HepG2 (cell line): Measurements from ENCODE around the gene SLC16A3. TPM values are rescaled to one million over a fixed set of nuclear protein-coding genes. Genes with fewer than 3 reads are reported as not detected.

Experiments
- ATAC-seq: fragments of 200-7000 bp; cut with Tn5 transposase; 3 replicates; pipeline ENCODE4 v1.9.1; 2020; ENCODE audit warnings: mild to moderate bottlenecking, moderate library complexity
- BruUV-seq: library from RNA; stranded (reverse); fragments of 400-500 nt; replicated peaks from 2 replicates; lab custom pipeline; 2021; lab: Mats Ljungman, UMichigan
- CTCF ChIA-PET: fragments of 300-600 bp; formaldehyde crosslinking; extraction: SDS; loops from one replicate; lab custom pipeline; 2021; ENCODE audit warnings: low total read pairs, inconsistent platforms, low intra/inter-chr PET ratio; lab: Yijun Ruan, JAX
- POLR2A ChIA-PET: fragments of 350-600 bp; sonication (Branson Sonifier 250); formaldehyde crosslinking; loops from one replicate; lab custom pipeline; 2020; ENCODE audit warnings: antibody characterized with exemption, inconsistent platforms; lab: Yijun Ruan, JAX
- DNase-seq: peaks from one replicate; pipeline ENCODE4 v3.0.0-alpha.2; 2015; ENCODE audit warnings: low spot score
- FAIRE-seq: peaks from 3 replicates; lab custom pipeline; 2011; peaks lifted over from hg19 to GRCh38; lab: Jason Lieb, UNC
- H2AFZ ChIP-seq: one replicate; pipeline ENCODE4 v1.6.1; 2011; ENCODE audit warnings: low read length, inconsistent platforms
- H3K27ac ChIP-seq: fragments of 300-600 bp; 3 replicates; pipeline ENCODE4 v1.8.0; 2011; ENCODE audit warnings: mixed run types, mild to moderate bottlenecking, mixed read lengths, low read length, inconsistent platforms; ENCODE audit not compliant: insufficient read depth; ENCODE audit errors: extremely low read length
- H3K27me3 ChIP-seq, 2 experiments: fragments of 200-600 bp in 1 of 2; 2 replicates in 1 of 2; 3 replicates in 1 of 2; pipeline versions ENCODE4 v1.6.0 to v1.8.0; 2011; ENCODE audit warnings: low read length in 2 of 2, mild to moderate bottlenecking in 2 of 2, moderate library complexity in 2 of 2, inconsistent platforms in 1 of 2; ENCODE audit not compliant: insufficient read depth in 2 of 2, control insufficient read depth in 1 of 2
- H3K36me3 ChIP-seq, 2 experiments: fragments of 200-600 bp in 1 of 2; replicated peaks in 1 of 2; 2 replicates in 1 of 2; 3 replicates in 1 of 2; pipeline versions ENCODE4 v1.5.1 to v1.8.0; 2011; ENCODE audit warnings: low read length in 2 of 2, inconsistent platforms in 1 of 2; ENCODE audit not compliant: insufficient read depth in 2 of 2, control insufficient read depth in 1 of 2
- H3K4me1 ChIP-seq: 2 replicates; pipeline ENCODE4 v1.5.1; 2012; ENCODE audit warnings: low read length, inconsistent platforms; ENCODE audit not compliant: insufficient read depth
- H3K4me2 ChIP-seq: 2 replicates; pipeline ENCODE4 v1.6.0; 2011; ENCODE audit warnings: low read depth, low read length, inconsistent platforms
- H3K4me3 ChIP-seq, 3 experiments: fragments of 200-600 bp in 1 of 3; sonication (generic), shearing (Covaris generic) in 1 of 3; replicated peaks in 1 of 3; 2 replicates each; pipeline ENCODE4 v1.5.1; 2011 to 2016; ENCODE audit warnings: low read length in 3 of 3, inconsistent platforms in 2 of 3, low read depth in 2 of 3, mild to moderate bottlenecking in 2 of 3, control low read depth in 1 of 3, mixed read lengths in 1 of 3; ENCODE audit not compliant: insufficient read depth in 1 of 3
- H3K79me2 ChIP-seq: one replicate; pipeline ENCODE4 v1.6.1; 2011; ENCODE audit warnings: low read length, inconsistent platforms; ENCODE audit not compliant: insufficient read depth
- H3K9ac ChIP-seq: 2 replicates; pipeline ENCODE4 v1.6.0; 2011; ENCODE audit warnings: mild to moderate bottlenecking, low read depth, low read length, inconsistent platforms; ENCODE audit not compliant: insufficient read depth
- H3K9me3 ChIP-seq: 2 replicates; pipeline ENCODE4 v1.5.1; 2012; ENCODE audit warnings: mild to moderate bottlenecking, low read length
- H4K20me1 ChIP-seq: 2 replicates; pipeline ENCODE4 v1.6.0; 2011; ENCODE audit warnings: inconsistent platforms, mild to moderate bottlenecking, low read length, moderate library complexity; ENCODE audit not compliant: insufficient read depth
- AFF4 ChIP-seq: sonication (generic); formaldehyde crosslinking; IDR thresholded peaks from 2 replicates; pipeline ENCODE4 v1.4.0; 2020; ENCODE audit warnings: missing genetic modification reagents
- AGO1 ChIP-seq: fragments of 200-400 bp; formaldehyde crosslinking; IDR thresholded peaks from 2 replicates; pipeline ENCODE4 v1.6.1; 2017; ENCODE audit warnings: mild to moderate bottlenecking, low read depth, low read length, moderate library complexity; ENCODE audit not compliant: poor library complexity, severe bottlenecking
- CBFB ChIP-seq: sonication (generic); formaldehyde crosslinking; IDR thresholded peaks from 2 replicates; pipeline ENCODE4 v1.4.0; 2020; ENCODE audit warnings: missing genetic modification reagents
- GZF1 ChIP-seq: sonication (generic); formaldehyde crosslinking; IDR thresholded peaks from 2 replicates; pipeline ENCODE4 v1.5.1; 2020; ENCODE audit warnings: mild to moderate bottlenecking, missing genetic modification reagents
- IRX3 ChIP-seq: sonication (generic); formaldehyde crosslinking; IDR thresholded peaks from 2 replicates; pipeline ENCODE4 v1.8.1; 2023; ENCODE audit warnings: mild to moderate bottlenecking, low read depth, missing genetic modification reagents, borderline replicate concordance
- KDM5B ChIP-seq: sonication (generic); formaldehyde crosslinking; IDR thresholded peaks from 2 replicates; pipeline ENCODE4 v1.4.0; 2020; ENCODE audit warnings: missing genetic modification reagents, mild to moderate bottlenecking, borderline replicate concordance
- KMT2B ChIP-seq: IDR thresholded peaks from 2 replicates; pipeline ENCODE4 v1.6.1; 2016; ENCODE audit warnings: missing genetic modification reagents, missing compliant biosample characterization
- PCBP1 ChIP-seq: fragments of 200-400 bp; formaldehyde crosslinking; IDR thresholded peaks from 2 replicates; pipeline ENCODE4 v1.6.1; 2017; ENCODE audit warnings: mild to moderate bottlenecking, low read depth, low read length, borderline replicate concordance
- POGK ChIP-seq: sonication (generic); formaldehyde crosslinking; conservative IDR thresholded peaks from 2 replicates; pipeline ENCODE4 v1.8.0; 2022; ENCODE audit warnings: mild to moderate bottlenecking, moderate library complexity, missing genetic modification reagents
- POLR2G ChIP-seq: fragments of 200-400 bp; formaldehyde crosslinking; IDR thresholded peaks from 2 replicates; pipeline ENCODE4 v1.6.1; 2018; ENCODE audit warnings: mild to moderate bottlenecking, low read depth, low read length, moderate library complexity
- STAG1 ChIP-seq: sonication (generic); formaldehyde crosslinking; IDR thresholded peaks from 2 replicates; pipeline ENCODE4 v1.4.0; 2020; ENCODE audit warnings: missing genetic modification reagents
- ZC3H13 ChIP-seq: sonication (generic); formaldehyde crosslinking; IDR thresholded peaks from 2 replicates; pipeline ENCODE4 v1.8.1; 2023; ENCODE audit warnings: mild to moderate bottlenecking, missing genetic modification reagents, moderate library complexity
- ZFP36 ChIP-seq: fragments of 150-350 bp; IDR thresholded peaks from 2 replicates; pipeline ENCODE4 v1.6.1; 2018; ENCODE audit warnings: borderline replicate concordance, low read length, low read depth; ENCODE audit not compliant: partially characterized antibody
- ZNF589 ChIP-seq: sonication (generic); formaldehyde crosslinking; conservative IDR thresholded peaks from 2 replicates; pipeline ENCODE4 v1.8.0; 2022; ENCODE audit warnings: mild to moderate bottlenecking, moderate library complexity, missing genetic modification reagents
- WGBS: methylation state at CpG from one replicate; pipeline ENCODE4 v1.1.6; 2017; ENCODE audit warnings: low lambda C conversion rate; 5-methylcytosine and 5-hydroxymethylcytosine counted together
- in situ Hi-C: cut with HindIII; loops from 2 replicates; pipeline ENCODE4 v1.10.0; 2017; ENCODE audit warnings: low pct_unique_long_range_greater_than_20kb; ENCODE audit not compliant: extremely low pct_ligation_motif_present
- intact Hi-C: fragments of 100-400 bp; cut with micrococcal nuclease; formaldehyde crosslinking; loops from one replicate; pipeline ENCODE4 v1.10.0; 2022; ENCODE audit not compliant: unreplicated experiment
- polyA plus RNA-seq, 8 experiments: library from polyadenylated mRNA; depleted of rRNA in 3 of 8; stranded (reverse) in 7 of 8; unstranded in 1 of 8; fragments of >200 nt; fragmentation: Illumina TruSeq in 4 of 8; extraction: Trizol in 4 of 8; gene quantifications; 2 replicates each; pipeline versions ENCODE4 v1.2.1 to v1.2.3, GENCODE V29; 2011 to 2016; ENCODE audit warnings: low read depth in 4 of 8, missing spikeins in 1 of 8, mixed read lengths in 1 of 8; ENCODE audit not compliant: insufficient read depth in 1 of 8
- total RNA-seq, 5 experiments: library from RNA; depleted of rRNA; stranded (reverse); fragments of >200 nt; fragmentation: Illumina TruSeq; extraction: Trizol; gene quantifications; 2 replicates each; pipeline ENCODE4 v1.2.3, GENCODE V29; 2016; ENCODE audit warnings: low read depth in 1 of 5
- TF ChIP-seq, protein P1 (sequence below): sonication (generic); formaldehyde crosslinking; IDR thresholded peaks from 2 replicates; pipeline ENCODE4 v1.5.1; 2020; ENCODE audit warnings: mild to moderate bottlenecking, missing genetic modification reagents, moderate library complexity

Gene SLC16A3
- total and polyA plus RNA-seq, 2 of the 13 experiments (the other 11 are each of a cell fraction or from before 2014, with no cell fraction given) = 242 to 349 TPM

DNA sequence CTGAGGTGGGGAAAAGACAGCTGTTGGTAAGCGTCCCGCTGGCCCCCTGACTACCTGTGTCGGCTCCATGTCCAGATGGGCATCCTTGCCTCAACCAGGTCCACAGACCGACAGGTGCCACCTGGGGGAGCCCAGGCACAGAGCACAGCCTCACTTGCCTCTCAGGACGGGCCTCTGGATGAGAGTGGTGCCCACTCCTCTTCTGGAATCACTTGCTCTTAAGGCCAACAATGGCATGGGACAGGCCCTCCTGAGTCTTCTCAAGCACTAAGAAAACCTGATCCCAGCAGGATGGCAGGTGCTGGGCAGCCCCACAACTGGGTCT lies 17.2 kb downstream of the SLC16A3 start (continued):
- no peak for TF ChIP-seq IRX3 (CRISPR knock-in tag)
- no peak for TF ChIP-seq CBFB
- TF ChIP-seq ZNF589 (CRISPR knock-in tag) = no peak
- TF ChIP-seq POGK (CRISPR knock-in tag) = no peak
- peak; percentile 21; the same call in 1 of the 2 replicates for TF ChIP-seq STAG1
- TF ChIP-seq GZF1 (CRISPR knock-in tag) = no peak
- TF ChIP-seq, protein P1, sequence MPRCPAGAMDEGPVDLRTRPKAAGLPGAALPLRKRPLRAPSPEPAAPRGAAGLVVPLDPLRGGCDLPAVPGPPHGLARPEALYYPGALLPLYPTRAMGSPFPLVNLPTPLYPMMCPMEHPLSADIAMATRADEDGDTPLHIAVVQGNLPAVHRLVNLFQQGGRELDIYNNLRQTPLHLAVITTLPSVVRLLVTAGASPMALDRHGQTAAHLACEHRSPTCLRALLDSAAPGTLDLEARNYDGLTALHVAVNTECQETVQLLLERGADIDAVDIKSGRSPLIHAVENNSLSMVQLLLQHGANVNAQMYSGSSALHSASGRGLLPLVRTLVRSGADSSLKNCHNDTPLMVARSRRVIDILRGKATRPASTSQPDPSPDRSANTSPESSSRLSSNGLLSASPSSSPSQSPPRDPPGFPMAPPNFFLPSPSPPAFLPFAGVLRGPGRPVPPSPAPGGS (CRISPR knock-in tag) = no peak

DNA sequence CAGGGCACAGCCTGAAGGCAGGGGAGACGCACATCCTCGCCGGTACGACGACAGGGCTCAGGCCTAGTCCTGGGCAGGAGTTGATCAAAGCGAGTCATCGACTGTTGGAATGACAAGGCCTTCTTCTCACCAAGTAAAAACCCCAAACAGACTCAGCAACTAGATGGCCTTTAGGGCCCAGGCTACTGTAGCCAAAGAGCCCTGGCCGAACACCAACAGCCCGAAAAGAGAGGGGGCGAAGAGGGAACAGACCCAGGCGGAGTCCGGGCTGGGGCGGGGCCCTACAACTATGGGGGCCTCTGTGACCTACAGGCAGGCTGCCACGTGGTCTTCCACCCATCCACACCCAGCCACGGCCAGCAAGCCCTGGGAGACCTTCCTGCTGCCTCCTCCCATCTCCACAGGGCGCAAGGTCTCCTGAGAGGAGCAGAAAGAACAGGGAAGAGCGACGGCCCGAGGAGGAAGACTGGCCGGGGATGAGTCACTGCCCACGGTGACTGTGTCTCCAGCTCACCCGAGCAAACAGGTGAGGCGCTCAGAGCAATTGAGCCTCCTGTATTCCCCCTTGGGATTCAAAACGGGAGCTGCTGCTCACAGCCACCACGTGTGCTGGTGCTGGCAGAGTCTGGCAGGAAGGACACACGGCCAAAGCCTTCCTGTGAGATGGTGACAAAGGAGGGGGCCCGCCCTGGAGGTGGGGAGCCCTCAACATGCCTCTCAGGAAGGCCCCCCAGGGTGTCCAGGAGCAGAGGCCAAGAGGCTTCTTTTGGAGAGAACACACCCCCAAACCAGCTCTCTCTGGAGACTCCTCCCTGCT lies 17.7 kb downstream of the SLC16A3 start:
- Histone ChIP-seq H3K9ac (no peak overlapping the region), H2AFZ (no peak overlapping the region), H3K4me2 (no peak overlapping the region), H3K27ac (no peak overlapping the region), H4K20me1 (peaks cover 51% of the 10 kb centered on the region; the same call in 1 of the 2 replicates), H3K9me3 (no peaks in the 10 kb centered on the region), H3K4me3 (no peak overlapping the region), H3K36me3 (peaks cover 62 to 83% of the 10 kb centered on the region in 2 experiments), H3K27me3 (no peaks in the 10 kb centered on the region), H3K4me1 (peaks cover 28% of the 10 kb centered on the region), H3K79me2 (peaks cover 3% of the 10 kb centered on the region)
- ChIA-PET CTCF (no interaction called here), POLR2A (interaction anchor here (0.9 to 7.2 kb wide), 4 partner anchors 10 to 54 kb away, joined by 3 to 89 read pairs (median 4); no protein-coding TSS in a partner anchor)
- BruUV-seq = no TSS peak
- intact Hi-C loops = no loop called here
- FAIRE-seq = no peak
- DNase-seq = no peak
- ATAC-seq = no peak
- 92% methylated on average over 25 of the region's 27 CpGs for WGBS
- in situ Hi-C loops = no loop called here
- TF ChIP-seq KDM5B (no peak), AFF4 (CRISPR knock-in tag) (0 out of 2 replicates have a peak, but pooled peaks have one; percentile 45), ZC3H13 (CRISPR knock-in tag) (peak; percentile 70; the same call in 1 of the 2 replicates), PCBP1 (no peak), IRX3 (CRISPR knock-in tag) (no peak), POLR2G (peak; percentile 34; the same call in 1 of the 2 replicates), AGO1 (peak; percentile 43), ZFP36 (no peak), KMT2B (no peak)
